ENCODE measurements around the gene TSPAN5.

The TSPAN5 gene

GRCh38 chr4:98673288-98673644 is 14.9 kb upstream of the TSPAN5 start:
- no peak for DNase-seq (ENCODE audit: low spot score)

DNA sequence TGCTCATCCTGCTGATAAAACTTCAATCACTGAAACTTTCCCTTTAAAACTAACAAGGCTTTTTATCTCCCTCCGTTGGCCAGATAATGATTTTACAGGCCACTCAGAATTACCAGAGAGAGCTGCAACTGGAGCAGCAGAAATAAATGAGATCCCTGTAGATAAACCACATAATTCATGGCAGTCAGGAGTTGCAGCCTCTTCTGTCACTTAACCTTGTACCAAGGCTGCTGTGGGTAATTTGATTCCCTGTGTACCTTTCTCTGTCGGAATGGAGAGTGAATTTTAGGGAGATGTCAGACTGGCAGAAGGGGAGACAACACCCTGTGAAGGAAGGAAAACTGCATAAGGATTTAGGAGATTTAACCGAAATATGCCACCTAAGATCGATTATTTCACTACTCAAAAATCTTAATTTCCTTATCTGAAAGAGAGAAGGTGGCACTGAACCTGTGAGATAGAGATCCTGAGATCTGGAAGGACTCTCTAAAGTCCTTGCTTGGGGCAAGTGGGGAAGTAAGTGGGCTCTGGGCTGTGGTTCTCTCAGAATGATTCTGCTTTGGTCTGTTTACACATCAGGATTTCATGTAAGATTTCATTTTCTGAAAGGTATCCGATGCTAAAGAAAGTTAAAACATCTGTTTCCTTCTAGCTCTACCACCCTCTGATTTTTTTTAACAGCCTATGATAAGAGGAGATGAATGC is 14.3 kb upstream of the TSPAN5 start:
- DNase-seq (ENCODE audit: low spot score): no peak

DNA sequence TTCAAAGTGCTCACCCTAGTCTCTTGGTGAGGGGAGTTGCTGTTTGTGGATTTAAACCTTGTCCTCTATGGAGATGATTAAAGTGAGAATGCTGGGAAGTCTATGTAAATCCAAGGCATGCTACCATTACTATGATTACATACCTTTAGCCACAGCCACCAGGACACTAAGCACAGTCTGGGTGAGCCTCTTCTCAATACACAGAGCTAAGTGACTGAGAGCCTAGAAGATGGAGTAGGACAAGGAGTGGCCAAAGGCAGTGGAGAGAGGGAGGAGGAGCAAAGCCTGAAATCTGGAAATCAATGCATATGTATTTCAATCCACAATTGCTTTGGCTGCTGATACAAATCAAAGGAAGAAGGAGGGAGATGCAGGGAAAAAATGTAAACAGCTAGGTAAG is 12.7 kb upstream of the TSPAN5 start:
- no peak for DNase-seq (ENCODE audit: low spot score)

GRCh38 chr4:98670186-98670585 is 11.8 kb upstream of the TSPAN5 start:
- no peak for DNase-seq (ENCODE audit: low spot score)

- DNase-seq (ENCODE audit: low spot score): no peak
Observed at GRCh38 chr4:98669577-98669976, 11.2 kb upstream of the TSPAN5 start.

DNA sequence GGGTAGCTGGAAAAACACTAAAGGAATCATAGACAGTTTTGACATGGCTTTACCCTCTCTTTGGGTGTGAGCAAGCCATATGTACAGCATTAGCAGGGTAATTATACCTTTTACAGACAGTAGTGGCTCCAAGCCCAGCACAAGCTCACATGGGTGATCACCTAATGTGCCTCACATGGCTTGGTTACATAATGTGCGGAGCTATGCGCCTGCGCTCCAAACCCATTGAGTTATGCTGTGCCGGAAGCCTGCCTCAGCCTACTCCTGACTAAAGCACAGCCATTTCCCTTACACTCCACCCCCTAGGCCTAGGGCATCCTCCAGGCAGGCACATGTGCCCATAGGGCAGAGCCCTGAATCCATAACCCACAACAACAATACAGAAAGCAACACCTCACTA is 6.5 kb upstream of the TSPAN5 start:
- no peak for DNase-seq (ENCODE audit: low spot score)

DNA sequence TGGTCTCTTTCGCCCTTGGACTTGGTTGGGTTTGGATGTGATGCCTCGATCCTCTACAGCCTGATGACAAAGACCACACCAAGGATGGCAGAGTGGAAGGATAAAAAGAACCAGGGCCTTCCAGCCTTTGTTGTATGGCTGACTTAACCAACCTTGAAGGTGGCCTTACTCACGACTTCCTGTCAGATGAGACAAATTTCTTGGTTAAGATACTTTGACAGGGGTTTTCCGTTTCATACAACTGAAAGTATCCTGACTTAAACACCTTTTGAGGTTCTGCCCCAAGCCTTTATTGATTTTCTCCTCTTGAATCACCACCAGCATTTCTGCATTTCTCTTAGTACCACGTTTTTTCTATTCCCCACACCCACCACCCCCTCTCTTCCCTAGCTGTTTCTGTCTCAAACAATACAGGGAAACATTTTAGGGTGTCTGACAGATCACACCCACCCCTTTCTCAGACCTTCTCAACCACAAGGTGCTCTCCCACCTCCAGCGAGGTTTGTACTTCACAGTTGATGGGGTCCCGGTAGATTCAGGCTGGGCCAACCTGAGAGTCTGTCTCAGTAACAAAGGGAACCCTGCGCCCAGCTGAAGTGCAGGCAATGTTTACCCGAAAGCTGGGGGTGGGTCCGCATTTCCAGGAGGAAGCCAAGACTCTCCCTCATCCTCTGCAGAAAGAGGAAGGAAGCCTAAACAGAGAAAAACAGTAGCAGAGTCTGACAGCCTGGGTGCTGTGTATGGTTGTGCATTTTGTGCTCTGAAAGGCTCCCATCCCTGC is 5.0 kb upstream of the TSPAN5 start:
- DNase-seq (ENCODE audit: low spot score): peak; percentile 76

DNA sequence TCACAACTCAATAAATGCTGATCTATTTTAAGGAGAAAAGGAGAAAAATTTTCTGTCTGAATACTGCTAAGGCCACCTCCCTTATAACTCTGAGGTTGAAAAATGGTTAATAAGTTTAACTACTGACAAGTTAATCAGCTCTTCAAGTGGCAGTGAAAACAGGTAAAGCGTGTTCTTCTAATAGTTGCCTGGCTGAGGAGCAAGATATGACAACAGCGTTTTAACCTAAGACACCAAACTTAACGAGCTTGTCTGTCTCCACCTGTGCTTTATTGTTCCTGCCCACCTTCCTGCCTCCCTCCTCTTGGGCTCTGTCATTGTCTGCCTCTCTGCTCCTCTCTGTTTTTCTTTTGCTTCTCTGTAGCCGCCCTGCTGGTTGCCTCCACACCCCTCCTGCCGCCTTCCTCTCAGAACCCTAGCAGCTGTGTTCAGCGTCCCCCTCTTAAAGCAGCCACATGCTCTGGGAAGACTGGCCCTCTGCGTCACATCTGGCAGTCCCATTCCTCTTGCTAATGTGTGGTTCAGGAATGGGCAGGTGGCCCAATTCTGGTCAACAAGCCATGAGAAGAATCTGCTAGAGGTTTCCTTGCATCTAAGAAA is 4.3 kb upstream of the TSPAN5 start:
- peak; percentile 39 for DNase-seq (ENCODE audit: low spot score)

DNA sequence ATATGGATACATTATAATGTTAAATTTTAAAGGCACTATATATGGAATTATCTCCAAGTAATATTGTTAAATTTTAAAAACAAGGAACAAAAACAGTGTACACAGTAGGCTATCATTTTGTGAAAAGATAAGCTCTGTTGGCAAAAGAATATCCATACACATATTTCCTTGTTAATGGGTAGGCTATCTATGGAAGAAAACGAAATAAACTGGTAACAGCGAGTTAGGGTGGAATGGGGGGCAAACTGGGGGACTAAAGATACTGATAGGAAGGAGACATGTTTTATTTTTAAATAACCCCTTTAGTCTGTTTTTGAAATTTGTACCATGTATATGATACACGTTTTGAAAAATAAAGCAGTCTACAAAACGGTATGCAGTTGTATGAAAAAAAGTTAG is 3.6 kb upstream of the TSPAN5 start:
- no peak for DNase-seq (ENCODE audit: low spot score)

DNA sequence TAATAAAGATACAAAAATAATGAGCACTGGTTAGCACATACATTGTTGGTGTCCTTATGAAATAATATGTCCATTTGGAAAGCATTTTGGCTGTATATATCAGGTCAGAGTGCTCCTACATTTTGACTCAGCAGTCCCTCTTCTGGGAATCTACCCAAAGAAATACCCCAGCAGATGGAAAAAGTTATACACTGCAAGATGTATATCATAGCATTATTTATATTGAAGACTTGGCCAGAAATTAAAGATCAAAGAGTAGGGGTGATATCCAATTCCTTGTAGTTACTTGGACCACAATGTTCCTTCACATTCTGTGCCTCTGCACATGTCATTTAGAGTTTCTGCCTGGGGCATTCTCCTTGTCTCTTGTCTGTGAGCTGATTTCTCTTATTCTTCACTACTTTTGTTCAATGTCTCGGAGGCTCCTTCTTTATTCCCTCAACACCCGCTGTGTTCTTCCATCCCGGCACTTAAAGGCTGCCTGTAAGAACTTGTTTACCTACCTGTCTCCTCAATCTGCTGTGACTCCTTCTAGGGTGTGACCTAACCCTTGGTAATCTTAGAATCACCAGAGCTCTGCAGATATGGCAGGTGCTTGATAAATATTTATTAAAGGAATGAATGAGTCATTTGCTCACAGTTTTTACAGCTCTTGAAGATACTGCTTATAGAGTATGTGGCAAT is 3.1 kb upstream of the TSPAN5 start:
- no peak for DNase-seq (ENCODE audit: low spot score)

- DNase-seq (ENCODE audit: low spot score): no peak
Observed at GRCh38 chr4:98659741-98660462, 1.5 kb upstream of the TSPAN5 start.

GRCh38 chr4:98659106-98659592 is 738 bp upstream of the TSPAN5 start:
- DNase-seq (ENCODE audit: low spot score): no peak

- DNase-seq (ENCODE audit: low spot score): peak; percentile 27
Observed at GRCh38 chr4:98657531-98658286, 702 bp downstream of the TSPAN5 start.

- DNase-seq (ENCODE audit: low spot score): no peak
Observed at GRCh38 chr4:98656886-98657285, 1.5 kb downstream of the TSPAN5 start.

GRCh38 chr4:98656443-98656842 is 2.0 kb downstream of the TSPAN5 start:
- no peak for DNase-seq (ENCODE audit: low spot score)

DNA sequence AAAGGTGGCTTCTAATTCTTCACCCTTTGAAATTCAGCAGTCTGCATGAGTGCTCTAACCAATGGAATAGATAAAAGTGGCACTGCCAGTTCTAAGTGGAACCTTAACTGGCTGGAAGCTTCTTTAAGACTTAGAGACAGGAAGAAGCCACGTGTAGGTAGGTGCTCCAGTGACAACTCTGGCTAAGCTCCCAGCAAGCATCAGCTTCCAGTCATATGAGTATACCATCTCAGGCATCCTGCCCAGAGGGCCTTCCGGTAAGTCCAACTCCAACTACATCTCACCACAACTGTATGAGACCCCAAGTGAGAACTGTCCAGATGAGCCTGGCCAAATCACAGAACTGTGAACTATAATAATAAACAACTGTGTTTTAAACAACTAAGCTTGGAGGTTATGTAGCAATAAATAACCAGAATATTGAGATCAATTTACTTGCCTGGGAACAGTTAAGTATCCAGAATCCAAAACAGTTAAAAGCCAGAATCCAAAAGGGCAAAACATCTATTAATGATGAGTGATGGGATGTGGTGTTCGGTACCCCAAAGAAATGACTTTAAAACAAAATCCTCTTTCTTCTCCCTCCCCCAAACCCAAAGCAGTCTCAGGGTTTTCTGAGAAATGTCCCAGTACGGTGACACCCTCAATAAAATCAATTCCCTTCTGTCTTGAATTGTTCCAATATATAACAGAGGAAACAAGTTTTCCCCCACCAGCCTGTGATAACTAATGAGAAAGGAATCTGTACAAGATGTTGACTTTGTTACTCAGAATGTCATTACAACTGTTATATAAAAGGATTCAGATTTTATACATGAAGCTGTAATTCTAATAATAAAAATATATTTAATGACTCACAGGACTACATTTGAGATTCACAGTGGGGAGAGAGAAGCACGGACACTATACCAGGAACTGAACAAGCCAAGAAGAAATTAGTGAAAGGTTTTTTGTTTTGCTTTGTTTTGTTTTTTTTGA is 4.2 kb downstream of the TSPAN5 start:
- no peak for DNase-seq (ENCODE audit: low spot score)

DNA sequence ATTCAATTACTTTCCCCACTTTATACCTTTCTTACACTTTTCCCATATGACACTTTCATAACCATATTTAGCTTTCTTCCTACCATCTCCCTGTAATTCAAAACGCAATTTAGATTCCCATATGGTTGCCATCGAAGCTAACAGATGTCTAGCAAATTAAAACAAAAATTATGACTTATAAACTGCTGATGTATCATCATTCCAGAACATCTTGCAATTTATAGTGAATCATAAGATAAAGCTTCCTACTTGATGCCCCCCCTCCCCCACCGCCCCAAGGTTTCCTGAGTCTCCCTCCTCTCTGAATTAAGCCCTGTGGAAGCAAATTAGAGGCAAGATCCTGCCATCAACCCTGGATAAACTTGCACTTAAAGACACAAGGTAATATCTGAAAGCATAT is 5.4 kb downstream of the TSPAN5 start:
- DNase-seq (ENCODE audit: low spot score): no peak

GRCh38 chr4:98648602-98649001 is 9.8 kb downstream of the TSPAN5 start:
- DNase-seq (ENCODE audit: low spot score): no peak

DNA sequence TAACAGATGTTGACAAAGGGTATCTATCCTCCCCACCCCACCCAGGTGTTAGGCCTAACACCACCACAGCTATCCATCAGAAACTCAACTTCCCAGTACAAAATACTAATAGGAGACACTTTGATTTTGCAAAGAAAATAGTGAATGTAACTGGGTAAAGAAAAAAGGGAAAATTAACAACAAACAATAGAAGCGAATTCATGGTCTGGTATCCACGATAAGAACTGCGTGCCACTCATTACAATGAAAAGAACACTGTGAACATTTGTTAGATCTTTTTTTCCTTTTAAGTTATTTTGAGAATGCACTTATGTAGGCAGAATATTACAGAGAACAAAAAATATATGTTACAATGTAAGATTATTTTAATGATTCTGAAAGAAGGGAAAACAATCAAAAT is 12.0 kb downstream of the TSPAN5 start:
- no peak for DNase-seq (ENCODE audit: low spot score)

- no peak for DNase-seq (ENCODE audit: low spot score)
Observed at GRCh38 chr4:98645527-98645926, 12.9 kb downstream of the TSPAN5 start.

Measured in CD4-positive, alpha-beta T cell treated with Interleukin-6 at 100 ng/mL for 8 hours (primary cell).